ENCODE data around the gene OSBP2.

DNA sequence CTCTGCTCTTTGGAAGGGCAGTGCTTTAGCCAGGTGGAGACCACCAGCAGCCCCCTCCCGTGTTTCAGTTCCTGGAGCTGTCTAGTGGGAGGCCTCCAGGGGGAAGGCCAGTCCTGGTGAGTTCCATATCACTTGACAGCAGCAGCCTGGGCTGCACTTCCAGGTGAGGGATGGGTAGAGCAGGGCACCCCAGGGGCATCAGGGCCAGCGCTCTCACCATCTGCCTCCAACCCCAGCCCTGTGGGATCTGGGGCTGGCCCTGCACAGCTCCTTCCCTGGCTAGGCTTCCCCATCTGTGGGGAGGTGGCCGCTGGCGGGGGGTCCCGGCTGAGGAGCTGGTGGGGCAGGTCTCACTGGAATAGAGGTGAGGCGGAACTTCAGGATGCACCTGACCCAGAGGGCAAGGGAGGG is 213.4 kb downstream of the OSBP2 start:
- TF ChIP-seq KAT2B (IDR thresholded peaks at IDR 0.05; ENCODE audit: borderline replicate concordance, low read depth, low read length) (no peak), EZH2 (conservative IDR thresholded peaks at IDR 0.05; ENCODE audit: low read depth, low read length) (no peak), ZFX (CRISPR knock-in tag; IDR thresholded peaks at IDR 0.05; ENCODE audit: low read depth) (no peak), CBX2 (IDR thresholded peaks at IDR 0.05; ENCODE audit: low read depth, low read length) (no peak), CBX2 (CRISPR knock-in tag; IDR thresholded peaks at IDR 0.05; ENCODE audit: low read depth) (no peak), POLR2A (IDR thresholded peaks at IDR 0.05; ENCODE audit: insufficient read depth in 1 of 2, low read depth in 2 of 2, low read length in 2 of 2) (no peak), CREB1 (IDR thresholded peaks at IDR 0.05) (no peak), CREB1 (CRISPR knock-in tag; IDR thresholded peaks at IDR 0.05) (no peak), PHB2 (IDR thresholded peaks at IDR 0.05; ENCODE audit: partially characterized antibody) (no peak), HDAC1 (CRISPR knock-in tag; IDR thresholded peaks at IDR 0.05) (no peak), ZNF354B (CRISPR knock-in tag; IDR thresholded peaks at IDR 0.05) (no peak), RORA (CRISPR knock-in tag; IDR thresholded peaks at IDR 0.05) (no peak), ZBTB1 (CRISPR knock-in tag; IDR thresholded peaks at IDR 0.05; ENCODE audit: borderline replicate concordance) (no peak)
